ENCODE results near the gene CDK14.

DNA sequence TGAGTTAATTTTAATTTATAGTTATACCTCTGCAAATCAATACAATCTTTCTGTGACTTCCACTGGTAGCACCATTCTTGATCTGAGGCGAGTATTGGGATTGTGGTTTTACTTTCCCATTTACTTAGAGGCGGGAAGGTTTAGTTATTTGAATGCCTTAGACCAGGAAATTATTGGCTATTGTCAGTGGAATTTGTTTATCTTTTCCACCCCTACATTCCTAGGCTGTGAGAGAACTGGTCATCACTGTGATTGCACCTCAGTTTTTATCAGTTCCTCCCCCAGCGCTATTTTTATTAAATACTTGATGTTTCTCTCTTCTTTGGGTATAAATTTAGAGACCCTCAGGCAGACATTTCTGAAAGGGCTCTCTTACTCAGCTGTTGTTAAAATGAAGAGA, 29.9 kb downstream of the CDK14 start:
- TF ChIP-seq, protein P1, sequence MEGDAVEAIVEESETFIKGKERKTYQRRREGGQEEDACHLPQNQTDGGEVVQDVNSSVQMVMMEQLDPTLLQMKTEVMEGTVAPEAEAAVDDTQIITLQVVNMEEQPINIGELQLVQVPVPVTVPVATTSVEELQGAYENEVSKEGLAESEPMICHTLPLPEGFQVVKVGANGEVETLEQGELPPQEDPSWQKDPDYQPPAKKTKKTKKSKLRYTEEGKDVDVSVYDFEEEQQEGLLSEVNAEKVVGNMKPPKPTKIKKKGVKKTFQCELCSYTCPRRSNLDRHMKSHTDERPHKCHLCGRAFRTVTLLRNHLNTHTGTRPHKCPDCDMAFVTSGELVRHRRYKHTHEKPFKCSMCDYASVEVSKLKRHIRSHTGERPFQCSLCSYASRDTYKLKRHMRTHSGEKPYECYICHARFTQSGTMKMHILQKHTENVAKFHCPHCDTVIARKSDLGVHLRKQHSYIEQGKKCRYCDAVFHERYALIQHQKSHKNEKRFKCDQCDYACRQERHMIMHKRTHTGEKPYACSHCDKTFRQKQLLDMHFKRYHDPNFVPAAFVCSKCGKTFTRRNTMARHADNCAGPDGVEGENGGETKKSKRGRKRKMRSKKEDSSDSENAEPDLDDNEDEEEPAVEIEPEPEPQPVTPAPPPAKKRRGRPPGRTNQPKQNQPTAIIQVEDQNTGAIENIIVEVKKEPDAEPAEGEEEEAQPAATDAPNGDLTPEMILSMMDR (conservative IDR thresholded peaks at IDR 0.05), result no peak
- TF ChIP-seq EZH2 (IDR thresholded peaks at IDR 0.05; ENCODE audit: low read depth), result no peak
